Measurements from ENCODE around the gene FERMT3.

Gene FERMT3

DNA sequence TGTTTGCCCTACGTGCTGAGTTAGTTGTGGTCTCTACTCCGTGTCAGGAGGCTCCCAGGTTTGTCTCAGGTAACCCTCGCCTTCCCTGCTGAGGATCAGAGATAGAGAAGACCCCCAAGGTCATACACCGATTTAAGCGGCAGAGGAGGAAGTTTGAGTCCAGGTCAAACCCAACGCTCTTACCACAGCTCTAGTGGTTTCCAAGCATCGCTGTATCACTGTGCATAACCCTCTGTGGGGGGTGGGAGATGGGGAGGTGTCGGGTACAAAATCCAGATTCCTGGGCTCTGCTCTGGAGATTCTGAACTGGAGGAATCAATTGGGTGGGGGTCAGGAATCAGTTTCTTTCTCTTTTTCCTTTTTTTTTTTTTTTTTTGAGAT, 24.5 kb downstream of the FERMT3 start:
- peak overlapping the region; percentile 75 for H3K27ac ChIP-seq (ENCODE audit: low read length)
- H3K9me3 ChIP-seq (ENCODE audit: insufficient read depth, low read length, severe bottlenecking), result no peaks in the 10 kb centered on the region
- H3K4me2 ChIP-seq (ENCODE audit: insufficient read depth, low read length), result peak overlapping the region; percentile 95
- H2AFZ ChIP-seq (ENCODE audit: low read depth, low read length), result peak overlapping the region; percentile 78
- peaks cover 78% of the 10 kb centered on the region for H3K4me1 ChIP-seq (ENCODE audit: insufficient read depth, low read length)
- peak overlapping the region; percentile 78 for H3K9ac ChIP-seq (ENCODE audit: low read depth, low read length)
- H4K20me1 ChIP-seq (ENCODE audit: insufficient read depth, low read length), result peaks cover 10% of the 10 kb centered on the region
- DNase-seq (no peak), ATAC-seq (ENCODE audit: insufficient read depth, low read depth) (no peak)
- peak overlapping the region; percentile 53 to 64 for H3K4me3 ChIP-seq (ENCODE audit: low read depth in 1 of 2, low read length in 2 of 2)
- H3K27me3 ChIP-seq (ENCODE audit: insufficient read depth, low read length, poor library complexity), result no peaks in the 10 kb centered on the region
- H3K79me2 ChIP-seq (ENCODE audit: insufficient read depth, low read length), result peaks cover 33% of the 10 kb centered on the region
- peaks cover 9% of the 10 kb centered on the region for H3K36me3 ChIP-seq (ENCODE audit: insufficient read depth, low read length)
- TF ChIP-seq, protein P1, sequence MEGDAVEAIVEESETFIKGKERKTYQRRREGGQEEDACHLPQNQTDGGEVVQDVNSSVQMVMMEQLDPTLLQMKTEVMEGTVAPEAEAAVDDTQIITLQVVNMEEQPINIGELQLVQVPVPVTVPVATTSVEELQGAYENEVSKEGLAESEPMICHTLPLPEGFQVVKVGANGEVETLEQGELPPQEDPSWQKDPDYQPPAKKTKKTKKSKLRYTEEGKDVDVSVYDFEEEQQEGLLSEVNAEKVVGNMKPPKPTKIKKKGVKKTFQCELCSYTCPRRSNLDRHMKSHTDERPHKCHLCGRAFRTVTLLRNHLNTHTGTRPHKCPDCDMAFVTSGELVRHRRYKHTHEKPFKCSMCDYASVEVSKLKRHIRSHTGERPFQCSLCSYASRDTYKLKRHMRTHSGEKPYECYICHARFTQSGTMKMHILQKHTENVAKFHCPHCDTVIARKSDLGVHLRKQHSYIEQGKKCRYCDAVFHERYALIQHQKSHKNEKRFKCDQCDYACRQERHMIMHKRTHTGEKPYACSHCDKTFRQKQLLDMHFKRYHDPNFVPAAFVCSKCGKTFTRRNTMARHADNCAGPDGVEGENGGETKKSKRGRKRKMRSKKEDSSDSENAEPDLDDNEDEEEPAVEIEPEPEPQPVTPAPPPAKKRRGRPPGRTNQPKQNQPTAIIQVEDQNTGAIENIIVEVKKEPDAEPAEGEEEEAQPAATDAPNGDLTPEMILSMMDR (IDR thresholded peaks at IDR 0.05; ENCODE audit: borderline replicate concordance, extremely low read depth, low read length, poor library complexity, severe bottlenecking), result no peak
- no peak for TF ChIP-seq EZH2 (IDR thresholded peaks at IDR 0.05; ENCODE audit: borderline replicate concordance, low read depth, low read length, severe bottlenecking)

DNA sequence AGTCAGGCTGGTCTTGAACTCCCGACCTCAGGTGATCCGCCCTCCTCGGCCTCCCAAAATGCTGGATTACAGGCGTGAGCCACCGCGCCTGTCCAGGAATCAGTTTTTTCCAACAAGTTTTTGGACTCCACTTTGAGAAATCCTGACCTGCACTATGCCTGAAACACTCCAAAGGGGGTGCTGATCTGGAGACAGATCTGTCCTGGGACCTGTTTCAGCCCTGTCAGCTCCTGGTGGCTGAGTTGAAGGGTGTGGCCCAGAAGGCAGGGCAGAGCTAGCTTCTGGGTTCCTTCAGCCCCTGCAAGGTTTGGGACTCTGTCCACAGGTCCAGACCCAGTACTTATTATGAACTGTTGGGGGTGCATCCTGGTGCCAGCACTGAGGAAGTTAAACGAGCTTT, 25.0 kb downstream of the FERMT3 start:
- peak overlapping the region; percentile 78; the same call in 1 of the 2 replicates for H3K9ac ChIP-seq (ENCODE audit: low read depth, low read length)
- H3K4me1 ChIP-seq (ENCODE audit: insufficient read depth, low read length), result peaks cover 78% of the 10 kb centered on the region
- TF ChIP-seq, protein P1 (IDR thresholded peaks at IDR 0.05; ENCODE audit: borderline replicate concordance, extremely low read depth, low read length, poor library complexity, severe bottlenecking), result no peak
- no peak for TF ChIP-seq EZH2 (IDR thresholded peaks at IDR 0.05; ENCODE audit: borderline replicate concordance, low read depth, low read length, severe bottlenecking)
- no peak overlapping the region for H3K4me3 ChIP-seq (ENCODE audit: low read depth in 1 of 2, low read length in 2 of 2)
- H4K20me1 ChIP-seq (ENCODE audit: insufficient read depth, low read length), result peaks cover 13% of the 10 kb centered on the region
- DNase-seq (no peak), ATAC-seq (ENCODE audit: insufficient read depth, low read depth) (no peak)
- peaks cover 12% of the 10 kb centered on the region for H3K36me3 ChIP-seq (ENCODE audit: insufficient read depth, low read length)
- no peaks in the 10 kb centered on the region for H3K9me3 ChIP-seq (ENCODE audit: insufficient read depth, low read length, severe bottlenecking)
- H3K4me2 ChIP-seq (ENCODE audit: insufficient read depth, low read length), result peak overlapping the region; percentile 95
- H3K27ac ChIP-seq (ENCODE audit: low read length), result no peak overlapping the region
- no peak overlapping the region for H2AFZ ChIP-seq (ENCODE audit: low read depth, low read length)
- peaks cover 31% of the 10 kb centered on the region for H3K79me2 ChIP-seq (ENCODE audit: insufficient read depth, low read length)
- H3K27me3 ChIP-seq (ENCODE audit: insufficient read depth, low read length, poor library complexity), result no peaks in the 10 kb centered on the region

DNA sequence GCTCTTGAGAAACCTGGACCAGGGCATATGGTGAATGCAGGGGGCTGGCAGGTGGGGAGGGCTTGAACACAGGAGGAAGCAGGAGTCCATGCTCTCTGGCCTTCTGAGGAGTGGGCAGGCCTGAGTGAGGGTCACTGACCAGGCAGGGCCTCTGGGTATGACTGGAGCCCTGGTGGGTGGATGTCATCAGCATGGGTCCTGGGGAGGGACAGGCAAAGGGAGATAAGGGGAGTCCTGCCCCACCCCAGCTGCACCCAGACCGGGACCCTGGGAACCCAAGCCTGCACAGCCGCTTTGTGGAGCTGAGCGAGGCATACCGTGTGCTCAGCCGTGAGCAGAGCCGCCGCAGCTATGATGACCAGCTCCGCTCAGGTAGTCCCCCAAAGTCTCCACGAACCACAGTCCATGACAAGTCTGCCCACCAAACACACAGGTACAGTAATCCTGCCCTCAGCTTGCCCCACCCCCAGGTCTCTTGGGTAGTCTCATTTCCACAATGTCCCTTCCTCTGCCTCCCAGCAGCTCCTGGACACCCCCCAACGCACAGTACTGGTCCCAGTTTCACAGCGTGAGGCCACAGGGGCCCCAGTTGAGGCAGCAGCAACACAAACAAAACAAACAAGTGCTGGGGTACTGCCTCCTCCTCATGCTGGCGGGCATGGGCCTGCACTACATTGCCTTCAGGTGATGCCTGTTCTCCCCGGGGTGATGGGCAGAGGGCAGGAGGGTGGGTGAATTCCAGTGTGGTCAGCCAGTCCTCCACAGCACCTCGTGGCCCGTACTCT, 25.9 kb downstream of the FERMT3 start:
- H3K27ac ChIP-seq (ENCODE audit: low read length), result no peak overlapping the region
- TF ChIP-seq EZH2 (IDR thresholded peaks at IDR 0.05; ENCODE audit: borderline replicate concordance, low read depth, low read length, severe bottlenecking), result no peak
- TF ChIP-seq, protein P1 (IDR thresholded peaks at IDR 0.05; ENCODE audit: borderline replicate concordance, extremely low read depth, low read length, poor library complexity, severe bottlenecking), result no peak
- ATAC-seq (ENCODE audit: insufficient read depth, low read depth) (no peak), DNase-seq (no peak)
- peaks cover 70% of the 10 kb centered on the region for H3K4me1 ChIP-seq (ENCODE audit: insufficient read depth, low read length)
- H3K79me2 ChIP-seq (ENCODE audit: insufficient read depth, low read length), result peaks cover 23% of the 10 kb centered on the region
- no peak overlapping the region for H2AFZ ChIP-seq (ENCODE audit: low read depth, low read length)
- no peaks in the 10 kb centered on the region for H3K27me3 ChIP-seq (ENCODE audit: insufficient read depth, low read length, poor library complexity)
- no peak overlapping the region for H3K4me3 ChIP-seq (ENCODE audit: low read depth in 1 of 2, low read length in 2 of 2)
- H3K36me3 ChIP-seq (ENCODE audit: insufficient read depth, low read length), result peaks cover 16% of the 10 kb centered on the region
- peaks cover 13% of the 10 kb centered on the region for H4K20me1 ChIP-seq (ENCODE audit: insufficient read depth, low read length)
- no peaks in the 10 kb centered on the region for H3K9me3 ChIP-seq (ENCODE audit: insufficient read depth, low read length, severe bottlenecking)
- peak overlapping the region; percentile 95 for H3K4me2 ChIP-seq (ENCODE audit: insufficient read depth, low read length)
- no peak overlapping the region for H3K9ac ChIP-seq (ENCODE audit: low read depth, low read length)
